RWPE1 (cell line): ENCODE results near the gene PRKD3.
A peak's percentile ranks its signal among the peaks of the same experiment; 100 is the strongest.
"Not testable (repeated sequence)": the region's sequence is repeated elsewhere in the genome, so short reads cannot be mapped to it uniquely, and the experiment has no call there.

Experiments used
- CTCF ChIA-PET: fragments of 350-600 bp; sonication (Branson Sonifier 250); formaldehyde crosslinking; extraction: SDS; loops from one replicate; lab custom pipeline; 2021; lab: Yijun Ruan, JAX
- POLR2A ChIA-PET: fragments of 400-600 bp; formaldehyde crosslinking; extraction: SDS; loops from one replicate; lab custom pipeline; 2020; ENCODE audit warnings: antibody characterized with exemption; ENCODE audit not compliant: low non-redundant PET; lab: Yijun Ruan, JAX
- DNase-seq: peaks from one replicate; pipeline ENCODE4 v3.0.0; 2012; ENCODE audit warnings: low spot score
- H3K27ac ChIP-seq: fragments of 450-650 bp; 2 replicates; pipeline ENCODE4 v1.5.1; 2017
- CTCF ChIP-seq: fragments of 450-650 bp; conservative IDR thresholded peaks from 2 replicates; pipeline ENCODE4 v1.5.1; 2017; ENCODE audit warnings: low read depth, mild to moderate bottlenecking

PRKD3 gene

GRCh38 chr2:37300146-37300545, 24.5 kb downstream of the PRKD3 start:
- CTCF ChIA-PET = no interaction called here
- POLR2A ChIA-PET = no interaction called here
- no peak overlapping the region for H3K27ac ChIP-seq

GRCh38 chr2:37297632-37298031, 27.0 kb downstream of the PRKD3 start:
- CTCF ChIA-PET = no interaction called here
- POLR2A ChIA-PET = no interaction called here
- H3K27ac ChIP-seq = no peak overlapping the region
- no peak for TF ChIP-seq CTCF
- DNase-seq = no peak

More at GRCh38 chr2:37300146-37300545, 24.5 kb downstream of the PRKD3 start:
- DNase-seq = no peak
- no peak for TF ChIP-seq CTCF

GRCh38 chr2:37295469-37296073, 29.1 kb downstream of the PRKD3 start:
- ChIA-PET CTCF (no interaction called here), POLR2A (no interaction called here)
- no peak for DNase-seq
- no peak overlapping the region for H3K27ac ChIP-seq
- TF ChIP-seq CTCF = no peak

- POLR2A ChIA-PET, CTCF ChIA-PET, H3K27ac ChIP-seq, DNase-seq: not testable (repeated sequence)
These were observed 29.8 kb downstream of the PRKD3 start for GRCh38 chr2:37294858-37295257.

GRCh38 chr2:37291680-37292079, 33.0 kb downstream of the PRKD3 start:
- DNase-seq = no peak
- no peak overlapping the region for H3K27ac ChIP-seq
- CTCF ChIA-PET = interaction anchor here (0.5 kb wide), 1 partner anchor 350 kb away, joined by 3 read pairs; no protein-coding TSS in a partner anchor
- TF ChIP-seq CTCF = no peak
- POLR2A ChIA-PET = no interaction called here

- ChIA-PET POLR2A (no interaction called here), CTCF (interaction anchor here (0.6 to 0.7 kb wide), 4 partner anchors 17 to 298 kb away, joined by 3 to 4 read pairs (median 3); no protein-coding TSS in a partner anchor)
- TF ChIP-seq CTCF = no peak
- H3K27ac ChIP-seq = no peak overlapping the region
- peak; percentile 7 for DNase-seq
These were observed 36.7 kb downstream of the PRKD3 start for GRCh38 chr2:37287966-37288365.

GRCh38 chr2:37284381-37284780, 40.3 kb downstream of the PRKD3 start:
- H3K27ac ChIP-seq = no peak overlapping the region
- TF ChIP-seq CTCF = no peak
- ChIA-PET CTCF (interaction anchor here (0.5 kb wide), 1 partner anchor 316 kb away, joined by 5 read pairs; no protein-coding TSS in a partner anchor), POLR2A (no interaction called here)
- no peak for DNase-seq
